ENCODE data around the gene NKX3-2.

DNA sequence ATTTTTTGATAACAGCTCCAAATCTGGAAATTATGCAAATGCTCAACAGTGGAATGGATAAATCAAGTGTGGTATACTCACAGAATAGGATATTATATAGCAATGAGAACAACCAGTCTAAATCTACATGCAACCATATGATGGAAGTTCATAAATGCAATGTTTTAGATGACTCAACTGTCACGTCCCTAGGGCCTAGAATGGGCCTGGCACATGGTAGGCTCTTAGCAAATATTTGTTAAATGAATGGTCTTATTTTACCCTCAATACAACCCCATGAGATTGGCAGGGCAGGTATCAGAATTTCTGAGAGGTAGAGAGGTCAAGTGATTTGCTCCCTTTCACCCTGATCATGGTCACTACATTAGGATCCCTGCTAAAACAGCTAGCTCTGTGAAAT, 14.6 kb upstream of the NKX3-2 start:
- TF ChIP-seq EZH2phosphoT487 (IDR thresholded peaks at IDR 0.05; ENCODE audit: insufficient read depth, low read depth), result no peak
- no peak for TF ChIP-seq EZH2 (IDR thresholded peaks at IDR 0.05; ENCODE audit: insufficient read depth, poor library complexity, severe bottlenecking)
